ENCODE data around the gene SEMA4D. TPM values are rescaled to one million over a fixed set of nuclear protein-coding genes. Genes with fewer than 3 reads are reported as not detected.
A peak's percentile ranks its signal among the peaks of the same experiment; 100 is the strongest.

SEMA4D gene
- total and polyA plus RNA-seq, 12 donors: 3.5 to 57.0 (median 26.7) TPM

- intact Hi-C loops (cut with DNase I): no loop called here
- DNase-seq: no peak
- Histone ChIP-seq H3K27me3 (no peaks in the 10 kb centered on the region), H3K9me3 (replicated peaks in 1 of 3) (no peaks in the 10 kb centered on the region), H3K36me3 (replicated peaks in 1 of 2) (peaks cover 0 to 5% of the 10 kb centered on the region in 2 donors), H3K4me1 (replicated peaks in 1 of 2) (peaks cover 18 to 37% of the 10 kb centered on the region in 2 donors), H3K27ac (peak overlapping the region; percentile 85 to 100 (median 100)), H3K4me3 (peak overlapping the region in 3 of 4 donors; percentile 35 to 94 (median 88))
- TF ChIP-seq POLR2A (IDR thresholded peaks at IDR 0.05) (no peak), CTCF (IDR thresholded peaks at IDR 0.05) (peak in 2 of 6 experiments; percentile 1 to 19)
- WGBS, 4 donors: 3 to 5% (median 4%) methylated on average over 13 of the region's 13 CpGs
These were observed 178.7 kb downstream of the SEMA4D start for GRCh38 chr9:89319015-89319905.

- intact Hi-C loops (cut with DNase I): no loop called here
- TF ChIP-seq CTCF (IDR thresholded peaks at IDR 0.05) (peak; percentile 50 to 77 (median 70)), POLR2A (IDR thresholded peaks at IDR 0.05) (peak; percentile 97 to 98)
- peak; percentile 96 to 98 (median 96) for DNase-seq
These were observed 179.5 kb downstream of the SEMA4D start, which contains the start of gene SECISBP2 for GRCh38 chr9:89318123-89319014. Gene SECISBP2, plus strand, starts transcription at chr9:89318500. Its CDS starts 77 bp downstream, at chr9:89318577.

GRCh38 chr9:89317282-89317681 is 180.6 kb downstream of the SEMA4D start:
- Histone ChIP-seq H3K4me1 (replicated peaks in 1 of 2) (peaks cover 26 to 42% of the 10 kb centered on the region in 2 donors), H3K27ac (peak overlapping the region in 4 of 5 donors; percentile 3 to 100 (median 92)), H3K36me3 (replicated peaks in 1 of 2) (peaks cover 0 to 5% of the 10 kb centered on the region in 2 donors), H3K4me3 (no peak overlapping the region), H3K27me3 (no peaks in the 10 kb centered on the region), H3K9me3 (replicated peaks in 1 of 3) (no peaks in the 10 kb centered on the region)
- WGBS, 4 donors: 79 to 87% (median 82%) methylated on average over 4 of the region's 4 CpGs
- DNase-seq: peak in 1 of 7 donors; percentile 8
- intact Hi-C loops (cut with DNase I): no loop called here
- no peak for TF ChIP-seq POLR2A (IDR thresholded peaks at IDR 0.05)
- TF ChIP-seq CTCF (IDR thresholded peaks at IDR 0.05): no peak

More at GRCh38 chr9:89318123-89319014, 179.5 kb downstream of the SEMA4D start, which contains the start of gene SECISBP2:
- peak within 1 kb of the TSS; percentile 85 to 100 (median 100) for H3K27ac ChIP-seq
- peaks cover 0 to 5% of the 10 kb centered on the region in 2 donors for H3K36me3 ChIP-seq (replicated peaks in 1 of 2)
- H3K4me1 ChIP-seq (replicated peaks in 1 of 2): peaks cover 18 to 35% of the 10 kb centered on the region in 2 donors
- no peaks in the 10 kb centered on the region for H3K27me3 ChIP-seq
- WGBS, 4 donors: 0 to 1% (median 0%) methylated on average over 19 to 91 of the region's 91 CpGs
- no peaks in the 10 kb centered on the region for H3K9me3 ChIP-seq (replicated peaks in 1 of 3)
- H3K4me3 ChIP-seq: peak within 1 kb of the TSS; percentile 30 to 94 (median 62)

- no peak for TF ChIP-seq CTCF (IDR thresholded peaks at IDR 0.05)
- TF ChIP-seq POLR2A (IDR thresholded peaks at IDR 0.05): no peak
- Histone ChIP-seq H3K4me3 (no peak overlapping the region), H3K27me3 (no peaks in the 10 kb centered on the region), H3K4me1 (replicated peaks in 1 of 2) (peaks cover 26 to 45% of the 10 kb centered on the region in 2 donors), H3K9me3 (replicated peaks in 1 of 3) (no peaks in the 10 kb centered on the region), H3K27ac (no peak overlapping the region), H3K36me3 (replicated peaks in 1 of 2) (peaks cover 0 to 5% of the 10 kb centered on the region in 2 donors)
- intact Hi-C loops (cut with DNase I): no loop called here
- DNase-seq: no peak
These were observed 182.4 kb downstream of the SEMA4D start for GRCh38 chr9:89315482-89315881.

Data from adrenal gland (tissue), 12 donors.